HepG2 (cell line): ENCODE results near the gene USP30. TPM values are rescaled to one million over a fixed set of nuclear protein-coding genes. Genes with fewer than 3 reads are reported as not detected.
A peak's percentile ranks its signal among the peaks of the same experiment; 100 is the strongest.

Experiments used
- BHLHE40 ChIP-seq: IDR thresholded peaks from 2 replicates; pipeline ENCODE4 v1.6.1; 2011; ENCODE audit warnings: low read length, improper control_type of control experiment
- EP300 ChIP-seq, 3 experiments: sonication (generic) in 1 of 3; formaldehyde crosslinking in 1 of 3; IDR thresholded peaks; 2 replicates each; pipeline versions ENCODE4 v1.5.1 to v1.6.1; 2011 to 2020; ENCODE audit warnings: low read depth in 2 of 3, low read length in 2 of 3, borderline replicate concordance in 1 of 3, improper control_type of control experiment in 1 of 3, mild to moderate bottlenecking in 1 of 3, missing genetic modification reagents in 1 of 3, moderate library complexity in 1 of 3
- FOXK1 ChIP-seq: sonication (generic); formaldehyde crosslinking; IDR thresholded peaks from 2 replicates; pipeline ENCODE4 v1.4.0; 2020; ENCODE audit warnings: low read depth, missing genetic modification reagents, borderline replicate concordance
- GZF1 ChIP-seq: sonication (generic); formaldehyde crosslinking; IDR thresholded peaks from 2 replicates; pipeline ENCODE4 v1.5.1; 2020; ENCODE audit warnings: mild to moderate bottlenecking, missing genetic modification reagents
- PITX1 ChIP-seq: sonication (generic); formaldehyde crosslinking; IDR thresholded peaks from 2 replicates; pipeline ENCODE4 v1.5.1; 2020; ENCODE audit warnings: mild to moderate bottlenecking, missing genetic modification reagents
- RARG ChIP-seq: sonication (generic); formaldehyde crosslinking; IDR thresholded peaks from 2 replicates; pipeline ENCODE4 v1.4.0; 2020; ENCODE audit warnings: low read depth, mild to moderate bottlenecking, missing genetic modification reagents
- SMYD3 ChIP-seq: sonication (generic); formaldehyde crosslinking; IDR thresholded peaks from 2 replicates; pipeline ENCODE4 v1.8.1; 2023; ENCODE audit warnings: mild to moderate bottlenecking, missing genetic modification reagents
- STAT5B ChIP-seq: sonication (generic); formaldehyde crosslinking; IDR thresholded peaks from 2 replicates; pipeline ENCODE4 v1.4.0; 2020; ENCODE audit warnings: missing genetic modification reagents
- ZBTB38 ChIP-seq: sonication (generic); formaldehyde crosslinking; IDR thresholded peaks from 2 replicates; pipeline ENCODE4 v1.5.1; 2020; ENCODE audit warnings: mild to moderate bottlenecking, missing genetic modification reagents
- ZC3H4 ChIP-seq: sonication (generic); formaldehyde crosslinking; IDR thresholded peaks from 2 replicates; pipeline ENCODE4 v1.4.0; 2020; ENCODE audit warnings: missing genetic modification reagents, borderline replicate concordance
- ZNF256 ChIP-seq: sonication (generic); formaldehyde crosslinking; conservative IDR thresholded peaks from 2 replicates; pipeline ENCODE4 v1.4.0; 2020; ENCODE audit warnings: missing genetic modification reagents
- ZNF335 ChIP-seq: sonication (generic); formaldehyde crosslinking; IDR thresholded peaks from 2 replicates; pipeline ENCODE4 v1.4.0; 2020; ENCODE audit warnings: missing genetic modification reagents
- ZNF678 ChIP-seq: sonication (generic); formaldehyde crosslinking; IDR thresholded peaks from 2 replicates; pipeline ENCODE4 v1.4.0; 2020; ENCODE audit warnings: mild to moderate bottlenecking, missing genetic modification reagents
- polyA plus RNA-seq, 8 experiments: library from polyadenylated mRNA; depleted of rRNA in 3 of 8; stranded (reverse) in 7 of 8; unstranded in 1 of 8; fragments of >200 nt; fragmentation: Illumina TruSeq in 4 of 8; extraction: Trizol in 4 of 8; gene quantifications; 2 replicates each; pipeline versions ENCODE4 v1.2.1 to v1.2.3, GENCODE V29; 2011 to 2016; ENCODE audit warnings: low read depth in 4 of 8, missing spikeins in 1 of 8, mixed read lengths in 1 of 8; ENCODE audit not compliant: insufficient read depth in 1 of 8
- total RNA-seq, 5 experiments: library from RNA; depleted of rRNA; stranded (reverse); fragments of >200 nt; fragmentation: Illumina TruSeq; extraction: Trizol; gene quantifications; 2 replicates each; pipeline ENCODE4 v1.2.3, GENCODE V29; 2016; ENCODE audit warnings: low read depth in 1 of 5
- TF ChIP-seq, protein P1 (sequence below): sonication (generic); formaldehyde crosslinking; IDR thresholded peaks from 2 replicates; pipeline ENCODE4 v1.9.0; 2021; ENCODE audit warnings: missing genetic modification reagents, borderline replicate concordance
- TF ChIP-seq, protein P2 (sequence below): sonication (generic); formaldehyde crosslinking; IDR thresholded peaks from 2 replicates; pipeline ENCODE4 v1.9.0; 2021; ENCODE audit warnings: missing genetic modification reagents, borderline replicate concordance
- TF ChIP-seq, protein P3 (sequence below): fragments of 450-650 bp; IDR thresholded peaks from 2 replicates; pipeline ENCODE4 v1.6.1; 2016
- TF ChIP-seq, protein P4 (sequence below): sonication (generic); formaldehyde crosslinking; IDR thresholded peaks from 2 replicates; pipeline ENCODE4 v1.4.0; 2020; ENCODE audit warnings: mild to moderate bottlenecking, missing genetic modification reagents
- TF ChIP-seq, protein P5 (sequence below): sonication (generic); formaldehyde crosslinking; IDR thresholded peaks from 2 replicates; pipeline ENCODE4 v1.8.0; 2022; ENCODE audit warnings: mild to moderate bottlenecking, missing genetic modification reagents, borderline replicate concordance
- TF ChIP-seq, protein P6 (sequence below): sonication (generic); formaldehyde crosslinking; IDR thresholded peaks from 2 replicates; pipeline ENCODE4 v1.8.1; 2023; ENCODE audit warnings: mild to moderate bottlenecking, moderate library complexity, missing genetic modification reagents
- TF ChIP-seq, protein P7 (sequence below): sonication (generic); formaldehyde crosslinking; conservative IDR thresholded peaks from 2 replicates; pipeline ENCODE4 v1.8.1; 2023; ENCODE audit warnings: missing genetic modification reagents

USP30 gene
- total and polyA plus RNA-seq, 2 of the 13 experiments (the other 11 are each of a cell fraction or from before 2014, with no cell fraction given) = 11.2 to 20.8 TPM

DNA sequence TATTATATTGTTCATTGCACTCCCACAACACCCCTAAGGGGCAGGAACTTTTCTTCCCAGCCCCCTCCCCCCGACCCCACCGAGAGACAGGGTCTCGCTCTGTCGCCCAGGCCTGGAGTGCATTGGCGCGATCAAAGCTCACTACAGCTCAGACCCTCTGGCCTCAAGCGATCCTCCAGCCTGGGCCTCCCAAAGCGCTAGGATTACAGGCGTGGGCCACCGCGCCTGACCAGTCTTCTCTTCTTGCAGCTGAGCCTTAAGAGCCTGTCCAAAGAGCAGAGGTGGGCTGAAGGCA is 44.7 kb downstream of the USP30 start (continued):
- TF ChIP-seq, protein P1, sequence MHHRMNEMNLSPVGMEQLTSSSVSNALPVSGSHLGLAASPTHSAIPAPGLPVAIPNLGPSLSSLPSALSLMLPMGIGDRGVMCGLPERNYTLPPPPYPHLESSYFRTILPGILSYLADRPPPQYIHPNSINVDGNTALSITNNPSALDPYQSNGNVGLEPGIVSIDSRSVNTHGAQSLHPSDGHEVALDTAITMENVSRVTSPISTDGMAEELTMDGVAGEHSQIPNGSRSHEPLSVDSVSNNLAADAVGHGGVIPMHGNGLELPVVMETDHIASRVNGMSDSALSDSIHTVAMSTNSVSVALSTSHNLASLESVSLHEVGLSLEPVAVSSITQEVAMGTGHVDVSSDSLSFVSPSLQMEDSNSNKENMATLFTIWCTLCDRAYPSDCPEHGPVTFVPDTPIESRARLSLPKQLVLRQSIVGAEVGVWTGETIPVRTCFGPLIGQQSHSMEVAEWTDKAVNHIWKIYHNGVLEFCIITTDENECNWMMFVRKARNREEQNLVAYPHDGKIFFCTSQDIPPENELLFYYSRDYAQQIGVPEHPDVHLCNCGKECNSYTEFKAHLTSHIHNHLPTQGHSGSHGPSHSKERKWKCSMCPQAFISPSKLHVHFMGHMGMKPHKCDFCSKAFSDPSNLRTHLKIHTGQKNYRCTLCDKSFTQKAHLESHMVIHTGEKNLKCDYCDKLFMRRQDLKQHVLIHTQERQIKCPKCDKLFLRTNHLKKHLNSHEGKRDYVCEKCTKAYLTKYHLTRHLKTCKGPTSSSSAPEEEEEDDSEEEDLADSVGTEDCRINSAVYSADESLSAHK (CRISPR knock-in tag) = no peak
- TF ChIP-seq STAT5B (CRISPR knock-in tag) (no peak), BHLHE40 (no peak), ZNF678 (CRISPR knock-in tag) (no peak), GZF1 (CRISPR knock-in tag) (no peak), ZC3H4 (CRISPR knock-in tag) (no peak), ZBTB38 (0 out of 2 replicates have a peak, but pooled peaks have one; percentile 13), PITX1 (no peak), RARG (CRISPR knock-in tag) (no peak), FOXK1 (CRISPR knock-in tag) (no peak), SMYD3 (no peak), ZNF256 (CRISPR knock-in tag) (no peak), ZNF335 (CRISPR knock-in tag) (no peak), EP300 (IDR thresholded peaks at IDR 0.05; ENCODE audit: low read depth in 2 of 2, low read length in 2 of 2) (no peak), EP300 (CRISPR knock-in tag; IDR thresholded peaks at IDR 0.05; ENCODE audit: borderline replicate concordance) (no peak)
- TF ChIP-seq, protein P2, sequence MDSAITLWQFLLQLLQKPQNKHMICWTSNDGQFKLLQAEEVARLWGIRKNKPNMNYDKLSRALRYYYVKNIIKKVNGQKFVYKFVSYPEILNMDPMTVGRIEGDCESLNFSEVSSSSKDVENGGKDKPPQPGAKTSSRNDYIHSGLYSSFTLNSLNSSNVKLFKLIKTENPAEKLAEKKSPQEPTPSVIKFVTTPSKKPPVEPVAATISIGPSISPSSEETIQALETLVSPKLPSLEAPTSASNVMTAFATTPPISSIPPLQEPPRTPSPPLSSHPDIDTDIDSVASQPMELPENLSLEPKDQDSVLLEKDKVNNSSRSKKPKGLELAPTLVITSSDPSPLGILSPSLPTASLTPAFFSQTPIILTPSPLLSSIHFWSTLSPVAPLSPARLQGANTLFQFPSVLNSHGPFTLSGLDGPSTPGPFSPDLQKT (CRISPR knock-in tag) = no peak
- TF ChIP-seq, protein P3, sequence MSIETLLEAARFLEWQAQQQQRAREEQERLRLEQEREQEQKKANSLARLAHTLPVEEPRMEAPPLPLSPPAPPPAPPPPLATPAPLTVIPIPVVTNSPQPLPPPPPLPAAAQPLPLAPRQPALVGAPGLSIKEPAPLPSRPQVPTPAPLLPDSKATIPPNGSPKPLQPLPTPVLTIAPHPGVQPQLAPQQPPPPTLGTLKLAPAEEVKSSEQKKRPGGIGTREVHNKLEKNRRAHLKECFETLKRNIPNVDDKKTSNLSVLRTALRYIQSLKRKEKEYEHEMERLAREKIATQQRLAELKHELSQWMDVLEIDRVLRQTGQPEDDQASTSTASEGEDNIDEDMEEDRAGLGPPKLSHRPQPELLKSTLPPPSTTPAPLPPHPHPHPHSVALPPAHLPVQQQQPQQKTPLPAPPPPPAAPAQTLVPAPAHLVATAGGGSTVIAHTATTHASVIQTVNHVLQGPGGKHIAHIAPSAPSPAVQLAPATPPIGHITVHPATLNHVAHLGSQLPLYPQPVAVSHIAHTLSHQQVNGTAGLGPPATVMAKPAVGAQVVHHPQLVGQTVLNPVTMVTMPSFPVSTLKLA = no peak
- TF ChIP-seq, protein P4, sequence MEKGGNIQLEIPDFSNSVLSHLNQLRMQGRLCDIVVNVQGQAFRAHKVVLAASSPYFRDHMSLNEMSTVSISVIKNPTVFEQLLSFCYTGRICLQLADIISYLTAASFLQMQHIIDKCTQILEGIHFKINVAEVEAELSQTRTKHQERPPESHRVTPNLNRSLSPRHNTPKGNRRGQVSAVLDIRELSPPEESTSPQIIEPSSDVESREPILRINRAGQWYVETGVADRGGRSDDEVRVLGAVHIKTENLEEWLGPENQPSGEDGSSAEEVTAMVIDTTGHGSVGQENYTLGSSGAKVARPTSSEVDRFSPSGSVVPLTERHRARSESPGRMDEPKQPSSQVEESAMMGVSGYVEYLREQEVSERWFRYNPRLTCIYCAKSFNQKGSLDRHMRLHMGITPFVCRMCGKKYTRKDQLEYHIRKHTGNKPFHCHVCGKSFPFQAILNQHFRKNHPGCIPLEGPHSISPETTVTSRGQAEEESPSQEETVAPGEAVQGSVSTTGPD = no peak
- TF ChIP-seq, protein P5, sequence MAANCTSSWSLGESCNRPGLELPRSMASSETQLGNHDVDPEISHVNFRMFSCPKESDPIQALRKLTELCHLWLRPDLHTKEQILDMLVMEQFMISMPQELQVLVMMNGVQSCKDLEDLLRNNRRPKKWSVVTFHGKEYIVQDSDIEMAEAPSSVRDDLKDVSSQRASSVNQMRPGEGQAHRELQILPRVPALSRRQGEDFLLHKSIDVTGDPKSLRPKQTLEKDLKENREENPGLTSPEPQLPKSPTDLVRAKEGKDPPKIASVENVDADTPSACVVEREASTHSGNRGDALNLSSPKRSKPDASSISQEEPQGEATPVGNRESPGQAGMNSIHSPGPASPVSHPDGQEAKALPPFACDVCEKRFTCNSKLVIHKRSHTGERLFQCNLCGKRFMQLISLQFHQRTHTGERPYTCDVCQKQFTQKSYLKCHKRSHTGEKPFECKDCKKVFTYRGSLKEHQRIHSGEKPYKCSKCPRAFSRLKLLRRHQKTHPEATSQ (CRISPR knock-in tag) = no peak
- TF ChIP-seq, protein P6, sequence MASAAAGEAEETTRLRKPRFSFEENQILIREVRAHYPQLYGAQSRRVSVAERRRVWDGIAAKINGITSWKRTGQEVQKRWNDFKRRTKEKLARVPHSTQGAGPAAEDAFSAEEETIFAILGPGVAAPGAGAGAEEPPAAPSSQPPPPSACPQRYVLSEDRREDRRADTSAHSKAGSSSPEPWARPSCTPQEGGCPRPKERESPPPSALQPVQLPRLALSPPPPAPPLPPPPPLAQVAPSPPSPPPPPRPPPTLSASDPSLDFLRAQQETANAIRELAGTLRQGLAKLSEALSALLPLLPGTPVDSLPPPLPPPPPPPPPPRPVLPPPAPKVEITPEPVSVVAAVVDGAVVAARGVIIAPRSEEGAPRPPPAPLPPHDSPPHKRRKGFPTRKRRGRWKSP (CRISPR knock-in tag) = no peak
- TF ChIP-seq, protein P7, sequence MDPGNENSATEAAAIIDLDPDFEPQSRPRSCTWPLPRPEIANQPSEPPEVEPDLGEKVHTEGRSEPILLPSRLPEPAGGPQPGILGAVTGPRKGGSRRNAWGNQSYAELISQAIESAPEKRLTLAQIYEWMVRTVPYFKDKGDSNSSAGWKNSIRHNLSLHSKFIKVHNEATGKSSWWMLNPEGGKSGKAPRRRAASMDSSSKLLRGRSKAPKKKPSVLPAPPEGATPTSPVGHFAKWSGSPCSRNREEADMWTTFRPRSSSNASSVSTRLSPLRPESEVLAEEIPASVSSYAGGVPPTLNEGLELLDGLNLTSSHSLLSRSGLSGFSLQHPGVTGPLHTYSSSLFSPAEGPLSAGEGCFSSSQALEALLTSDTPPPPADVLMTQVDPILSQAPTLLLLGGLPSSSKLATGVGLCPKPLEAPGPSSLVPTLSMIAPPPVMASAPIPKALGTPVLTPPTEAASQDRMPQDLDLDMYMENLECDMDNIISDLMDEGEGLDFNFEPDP (CRISPR knock-in tag) = no peak
